Adipose tissue (tissue), 3 donors: Measurements from ENCODE around the gene BACH2. TPM values are rescaled to one million over a fixed set of nuclear protein-coding genes. Genes with fewer than 3 reads are reported as not detected.
"Not testable (repeated sequence)": the region's sequence is repeated elsewhere in the genome, so short reads cannot be mapped to it uniquely, and the experiment has no call there.

Source experiments
- H3K27ac ChIP-seq: one replicate; pipeline ENCODE4 v1.5.1; 2013; ENCODE audit warnings: low read depth, low read length
- WGBS, 3 donors: extraction: QIAGEN DNeasy Blood & Tissue Kit; methylation state at CpG; one replicate each; pipeline ENCODE4 v1.1.7; 2013; 5-methylcytosine and 5-hydroxymethylcytosine counted together
- polyA plus RNA-seq, 3 donors: library from polyadenylated mRNA; stranded (reverse); fragments of 200-250 nt; gene quantifications; one replicate each; pipeline ENCODE4 v1.2.3, GENCODE V29; 2013
- donor health status: healthy with polysubstance abuse.
- donor health status: Bipolar disorder and iron deficiency.
- donor health status: healthy.

The BACH2 gene
- polyA plus RNA-seq, 3 donors: 0.52 to 0.79 (median 0.53) TPM

GRCh38 chr6:90286884-90287488, 9.7 kb downstream of the BACH2 start:
- 89 to 94% (median 93%) methylated on average over 4 of the region's 4 CpGs for WGBS, 3 donors
- no peak overlapping the region for H3K27ac ChIP-seq

- 10 to 19% (median 14%) methylated on average over 9 of the region's 9 CpGs for WGBS, 3 donors
- H3K27ac ChIP-seq: no peak overlapping the region
Measured at GRCh38 chr6:90285611-90286381, 10.8 kb downstream of the BACH2 start.

- WGBS, 3 donors: 25 to 45% (median 26%) methylated on average over 4 of the region's 4 CpGs
- no peak overlapping the region for H3K27ac ChIP-seq
Measured at GRCh38 chr6:90285042-90285481, 11.6 kb downstream of the BACH2 start.

GRCh38 chr6:90284236-90285041, 12.2 kb downstream of the BACH2 start:
- WGBS, 3 donors: 14 to 55% (median 19%) methylated on average over 11 of the region's 11 CpGs
- no peak overlapping the region for H3K27ac ChIP-seq

- not testable (repeated sequence) for H3K27ac ChIP-seq
- WGBS, 3 donors: 87 to 98% (median 96%) methylated on average over 6 of the region's 6 CpGs
Measured at GRCh38 chr6:90282265-90282664, 14.4 kb downstream of the BACH2 start.

GRCh38 chr6:90278129-90278528, 18.5 kb downstream of the BACH2 start:
- H3K27ac ChIP-seq: no peak overlapping the region
- WGBS, 3 donors: 84 to 88% (median 88%) methylated on average over 4 of the region's 4 CpGs

GRCh38 chr6:90277302-90278011, 19.2 kb downstream of the BACH2 start:
- WGBS, 3 donors: 71 to 82% (median 80%) methylated on average over 6 of the region's 6 CpGs

GRCh38 chr6:90274451-90275030, 22.1 kb downstream of the BACH2 start:
- 58 to 78% (median 76%) methylated on average over 9 of the region's 9 CpGs for WGBS, 3 donors
- H3K27ac ChIP-seq: no peak overlapping the region

More at GRCh38 chr6:90277302-90278011, 19.2 kb downstream of the BACH2 start:
- H3K27ac ChIP-seq: no peak overlapping the region

- WGBS, 3 donors: 41 to 86% (median 83%) methylated on average over 5 of the region's 5 CpGs
- no peak overlapping the region for H3K27ac ChIP-seq
Measured at GRCh38 chr6:90273863-90274262, 22.8 kb downstream of the BACH2 start.

- WGBS, 3 donors: 95 to 98% (median 97%) methylated on average over 5 of the region's 5 CpGs
- no peak overlapping the region for H3K27ac ChIP-seq
Measured at GRCh38 chr6:90272895-90273294, 23.7 kb downstream of the BACH2 start.

GRCh38 chr6:90271831-90272230, 24.8 kb downstream of the BACH2 start:
- no peak overlapping the region for H3K27ac ChIP-seq
- WGBS, 3 donors: 48 to 68% (median 63%) methylated on average over 7 of the region's 7 CpGs

GRCh38 chr6:90269334-90269733, 27.3 kb downstream of the BACH2 start:
- 92 to 98% (median 97%) methylated on average over 1 of the region's 1 CpG for WGBS, 3 donors
- H3K27ac ChIP-seq: no peak overlapping the region

GRCh38 chr6:90268178-90268577, 28.5 kb downstream of the BACH2 start:
- 71 to 98% (median 73%) methylated on average over 3 of the region's 3 CpGs for WGBS, 3 donors
- no peak overlapping the region for H3K27ac ChIP-seq

GRCh38 chr6:90266905-90267621, 29.6 kb downstream of the BACH2 start:
- 76 to 87% (median 85%) methylated on average over 6 of the region's 6 CpGs for WGBS, 3 donors
- no peak overlapping the region for H3K27ac ChIP-seq

- no peak overlapping the region for H3K27ac ChIP-seq
- WGBS, 3 donors: 86 to 90% (median 89%) methylated on average over 2 of the region's 2 CpGs
Measured at GRCh38 chr6:90264561-90264960, 32.1 kb downstream of the BACH2 start.

GRCh38 chr6:90263633-90264032, 33.0 kb downstream of the BACH2 start:
- no peak overlapping the region for H3K27ac ChIP-seq

- WGBS, 3 donors: 96 to 100% (median 98%) methylated on average over 2 of the region's 2 CpGs
Measured at GRCh38 chr6:90261801-90262200, 34.8 kb downstream of the BACH2 start.

GRCh38 chr6:90257486-90257738, 39.2 kb downstream of the BACH2 start:
- H3K27ac ChIP-seq: no peak overlapping the region

More at GRCh38 chr6:90261801-90262200, 34.8 kb downstream of the BACH2 start:
- no peak overlapping the region for H3K27ac ChIP-seq

More at GRCh38 chr6:90257486-90257738, 39.2 kb downstream of the BACH2 start:
- 89 to 96% (median 91%) methylated on average over 1 of the region's 1 CpG for WGBS, 3 donors
